SK-N-SH treated with all-trans-retinoic acid at 6 μM for 48 hours (cell line): ENCODE measurements around the gene ATF1.

Experiments used
- ATAC-seq: fragments of 200-7000 bp; cut with Tn5 transposase; 3 replicates; pipeline ENCODE4 v1.9.1; 2020; ENCODE audit warnings: mild to moderate bottlenecking, moderate library complexity
- ARNTL ChIP-seq: fragments of 450-650 bp; formaldehyde crosslinking; IDR thresholded peaks from 2 replicates; pipeline ENCODE4 v1.5.0; 2020; ENCODE audit warnings: low read depth, mild to moderate bottlenecking, moderate library complexity, borderline replicate concordance
- BACH2 ChIP-seq: fragments of 250-450 bp; sonication (Bioruptor Pico); IDR thresholded peaks from 2 replicates; pipeline ENCODE4 v1.9.0; 2021; ENCODE audit warnings: mild to moderate bottlenecking, borderline replicate concordance
- CREB5 ChIP-seq: fragments of 250-450 bp; sonication (Bioruptor Pico); IDR thresholded peaks from 2 replicates; pipeline ENCODE4 v1.5.1; 2020; ENCODE audit warnings: low read depth, mild to moderate bottlenecking, moderate library complexity
- CSDC2 ChIP-seq: fragments of 250-450 bp; sonication (Bioruptor Pico); IDR thresholded peaks from 2 replicates; pipeline ENCODE4 v1.5.0; 2020; ENCODE audit warnings: mild to moderate bottlenecking, moderate library complexity
- ESRRG ChIP-seq: fragments of 250-450 bp; sonication (Bioruptor Pico); IDR thresholded peaks from 2 replicates; pipeline ENCODE4 v1.6.1; 2021; ENCODE audit warnings: mild to moderate bottlenecking
- GLIS3 ChIP-seq: fragments of 250-450 bp; sonication (Bioruptor Pico); IDR thresholded peaks from 2 replicates; pipeline ENCODE4 v1.5.0; 2020; ENCODE audit warnings: mild to moderate bottlenecking, moderate library complexity
- ISL1 ChIP-seq: fragments of 250-450 bp; sonication (Bioruptor Pico); IDR thresholded peaks from 2 replicates; pipeline ENCODE4 v2.1.2; 2022; ENCODE audit warnings: mild to moderate bottlenecking, moderate library complexity
- PATZ1 ChIP-seq: fragments of 250-450 bp; sonication (Bioruptor Pico); IDR thresholded peaks from 2 replicates; pipeline ENCODE4 v1.8.0; 2020; ENCODE audit warnings: mild to moderate bottlenecking, moderate library complexity, borderline replicate concordance
- POU6F1 ChIP-seq: fragments of 250-450 bp; sonication (Bioruptor Pico); IDR thresholded peaks from 2 replicates; pipeline ENCODE4 v1.8.0; 2021; ENCODE audit warnings: low read depth, mild to moderate bottlenecking, moderate library complexity, borderline replicate concordance
- PPARA ChIP-seq: fragments of 250-450 bp; sonication (Bioruptor Pico); IDR thresholded peaks from 2 replicates; pipeline ENCODE4 v1.5.0; 2020; ENCODE audit warnings: mild to moderate bottlenecking, borderline replicate concordance
- RARB ChIP-seq: fragments of 250-450 bp; sonication (Bioruptor Pico); IDR thresholded peaks from 2 replicates; pipeline ENCODE4 v1.8.0; 2021; ENCODE audit warnings: mild to moderate bottlenecking, moderate library complexity
- SNAI2 ChIP-seq: fragments of 250-450 bp; sonication (Bioruptor Pico); IDR thresholded peaks from 2 replicates; pipeline ENCODE4 v1.5.0; 2020; ENCODE audit warnings: mild to moderate bottlenecking, moderate library complexity
- TCF4 ChIP-seq: fragments of 250-450 bp; sonication (Bioruptor Pico); IDR thresholded peaks from 2 replicates; pipeline ENCODE4 v1.8.0; 2021; ENCODE audit warnings: mild to moderate bottlenecking, moderate library complexity, borderline replicate concordance
- TOX ChIP-seq: fragments of 250-450 bp; sonication (Bioruptor Pico); IDR thresholded peaks from 2 replicates; pipeline ENCODE4 v1.8.0; 2021; ENCODE audit warnings: mild to moderate bottlenecking, moderate library complexity, borderline replicate concordance
- ZC3H10 ChIP-seq: fragments of 250-450 bp; sonication (Bioruptor Pico); IDR thresholded peaks from 2 replicates; pipeline ENCODE4 v1.5.1; 2021; ENCODE audit warnings: mild to moderate bottlenecking, moderate library complexity
- ZFP3 ChIP-seq: fragments of 250-450 bp; sonication (Bioruptor Pico); IDR thresholded peaks from 2 replicates; pipeline ENCODE4 v1.5.0; 2020; ENCODE audit warnings: mild to moderate bottlenecking, moderate library complexity
- ZFP30 ChIP-seq: fragments of 450-650 bp; formaldehyde crosslinking; IDR thresholded peaks from 2 replicates; pipeline ENCODE4 v1.5.0; 2022; ENCODE audit warnings: mild to moderate bottlenecking, moderate library complexity
- ZNF565 ChIP-seq: fragments of 450-650 bp; formaldehyde crosslinking; conservative IDR thresholded peaks from 2 replicates; pipeline ENCODE4 v1.5.0; 2020; ENCODE audit warnings: low read depth, mild to moderate bottlenecking, moderate library complexity
- ZNF70 ChIP-seq: fragments of 450-650 bp; formaldehyde crosslinking; IDR thresholded peaks from 2 replicates; pipeline ENCODE4 v1.5.0; 2020; ENCODE audit warnings: mild to moderate bottlenecking, moderate library complexity
- ZNF8 ChIP-seq: fragments of 450-650 bp; formaldehyde crosslinking; IDR thresholded peaks from 2 replicates; pipeline ENCODE4 v1.5.0; 2020; ENCODE audit warnings: mild to moderate bottlenecking, moderate library complexity
- TF ChIP-seq, protein P1 (sequence below): fragments of 250-450 bp; sonication (Bioruptor Pico); IDR thresholded peaks from 2 replicates; pipeline ENCODE4 v1.5.0; 2020; ENCODE audit warnings: mild to moderate bottlenecking, moderate library complexity
- TF ChIP-seq, protein P2 (sequence below): fragments of 250-450 bp; sonication (Bioruptor Pico); IDR thresholded peaks from 2 replicates; pipeline ENCODE4 v1.5.1; 2021; ENCODE audit warnings: mild to moderate bottlenecking, moderate library complexity

The ATF1 gene

GRCh38 chr12:50720085-50720484 lies 43.8 kb upstream of the ATF1 start (continued):
- no peak for TF ChIP-seq TCF4 (CRISPR knock-in tag)

GRCh38 chr12:50720501-50720900 lies 43.4 kb upstream of the ATF1 start:
- no peak for ATAC-seq
- TF ChIP-seq, protein P1, sequence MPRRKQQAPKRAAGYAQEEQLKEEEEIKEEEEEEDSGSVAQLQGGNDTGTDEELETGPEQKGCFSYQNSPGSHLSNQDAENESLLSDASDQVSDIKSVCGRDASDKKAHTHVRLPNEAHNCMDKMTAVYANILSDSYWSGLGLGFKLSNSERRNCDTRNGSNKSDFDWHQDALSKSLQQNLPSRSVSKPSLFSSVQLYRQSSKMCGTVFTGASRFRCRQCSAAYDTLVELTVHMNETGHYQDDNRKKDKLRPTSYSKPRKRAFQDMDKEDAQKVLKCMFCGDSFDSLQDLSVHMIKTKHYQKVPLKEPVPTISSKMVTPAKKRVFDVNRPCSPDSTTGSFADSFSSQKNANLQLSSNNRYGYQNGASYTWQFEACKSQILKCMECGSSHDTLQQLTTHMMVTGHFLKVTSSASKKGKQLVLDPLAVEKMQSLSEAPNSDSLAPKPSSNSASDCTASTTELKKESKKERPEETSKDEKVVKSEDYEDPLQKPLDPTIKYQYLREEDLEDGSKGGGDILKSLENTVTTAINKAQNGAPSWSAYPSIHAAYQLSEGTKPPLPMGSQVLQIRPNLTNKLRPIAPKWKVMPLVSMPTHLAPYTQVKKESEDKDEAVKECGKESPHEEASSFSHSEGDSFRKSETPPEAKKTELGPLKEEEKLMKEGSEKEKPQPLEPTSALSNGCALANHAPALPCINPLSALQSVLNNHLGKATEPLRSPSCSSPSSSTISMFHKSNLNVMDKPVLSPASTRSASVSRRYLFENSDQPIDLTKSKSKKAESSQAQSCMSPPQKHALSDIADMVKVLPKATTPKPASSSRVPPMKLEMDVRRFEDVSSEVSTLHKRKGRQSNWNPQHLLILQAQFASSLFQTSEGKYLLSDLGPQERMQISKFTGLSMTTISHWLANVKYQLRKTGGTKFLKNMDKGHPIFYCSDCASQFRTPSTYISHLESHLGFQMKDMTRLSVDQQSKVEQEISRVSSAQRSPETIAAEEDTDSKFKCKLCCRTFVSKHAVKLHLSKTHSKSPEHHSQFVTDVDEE, result no peak
- TF ChIP-seq CREB5 (CRISPR knock-in tag) (no peak), ZNF70 (CRISPR knock-in tag) (no peak), ISL1 (CRISPR knock-in tag) (no peak), GLIS3 (no peak), ZC3H10 (CRISPR knock-in tag) (no peak), BACH2 (CRISPR knock-in tag) (no peak), ZNF565 (CRISPR knock-in tag) (no peak), ARNTL (CRISPR knock-in tag) (no peak), TOX (no peak), ZFP30 (no peak), ESRRG (CRISPR knock-in tag) (no peak), PPARA (CRISPR knock-in tag) (no peak), ZFP3 (CRISPR knock-in tag) (no peak), ZNF8 (CRISPR knock-in tag) (no peak), POU6F1 (CRISPR knock-in tag) (no peak), CSDC2 (CRISPR knock-in tag) (no peak)
- TF ChIP-seq, protein P2, sequence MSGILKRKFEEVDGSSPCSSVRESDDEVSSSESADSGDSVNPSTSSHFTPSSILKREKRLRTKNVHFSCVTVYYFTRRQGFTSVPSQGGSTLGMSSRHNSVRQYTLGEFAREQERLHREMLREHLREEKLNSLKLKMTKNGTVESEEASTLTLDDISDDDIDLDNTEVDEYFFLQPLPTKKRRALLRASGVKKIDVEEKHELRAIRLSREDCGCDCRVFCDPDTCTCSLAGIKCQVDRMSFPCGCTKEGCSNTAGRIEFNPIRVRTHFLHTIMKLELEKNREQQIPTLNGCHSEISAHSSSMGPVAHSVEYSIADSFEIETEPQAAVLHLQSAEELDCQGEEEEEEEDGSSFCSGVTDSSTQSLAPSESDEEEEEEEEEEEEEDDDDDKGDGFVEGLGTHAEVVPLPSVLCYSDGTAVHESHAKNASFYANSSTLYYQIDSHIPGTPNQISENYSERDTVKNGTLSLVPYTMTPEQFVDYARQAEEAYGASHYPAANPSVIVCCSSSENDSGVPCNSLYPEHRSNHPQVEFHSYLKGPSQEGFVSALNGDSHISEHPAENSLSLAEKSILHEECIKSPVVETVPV (CRISPR knock-in tag), result no peak

- no peak for ATAC-seq
These were observed 40.0 kb upstream of the ATF1 start for GRCh38 chr12:50723865-50724264.

More at GRCh38 chr12:50723865-50724264, 40.0 kb upstream of the ATF1 start:
- no peak for TF ChIP-seq SNAI2 (CRISPR knock-in tag)
- TF ChIP-seq BACH2 (CRISPR knock-in tag), result no peak
- TF ChIP-seq ISL1 (CRISPR knock-in tag), result no peak
- no peak for TF ChIP-seq POU6F1 (CRISPR knock-in tag)
- no peak for TF ChIP-seq RARB (CRISPR knock-in tag)
- no peak for TF ChIP-seq PATZ1 (CRISPR knock-in tag)
- TF ChIP-seq CREB5 (CRISPR knock-in tag), result no peak
- no peak for TF ChIP-seq ZNF70 (CRISPR knock-in tag)
- TF ChIP-seq ZFP3 (CRISPR knock-in tag), result no peak
- TF ChIP-seq, all 23 proteins: peak for 0
